ENCODE data around the gene GATD1. TPM values are rescaled to one million over a fixed set of nuclear protein-coding genes. Genes with fewer than 3 reads are reported as not detected.

Gene GATD1
- total and polyA plus RNA-seq, 9 of the 15 experiments (the other 6 are each of a cell fraction or from before 2014, with no cell fraction given) = 2.8 to 144 (median 36.9) TPM

- TF ChIP-seq VEZF1 (CRISPR knock-in tag; IDR thresholded peaks at IDR 0.05) (peak; percentile 67), LEF1 (IDR thresholded peaks at IDR 0.05) (no peak), PKNOX1 (IDR thresholded peaks at IDR 0.05) (no peak), ATF1 (CRISPR knock-in tag; IDR thresholded peaks at IDR 0.05) (no peak), ATF1 (tag; IDR thresholded peaks at IDR 0.05) (peak; percentile 42; the same call in 1 of the 2 replicates), STAG1 (CRISPR knock-in tag; IDR thresholded peaks at IDR 0.05; ENCODE audit: borderline replicate concordance) (no peak), NFIC (IDR thresholded peaks at IDR 0.05) (peak; percentile 97), ZNF655 (CRISPR knock-in tag; IDR thresholded peaks at IDR 0.05) (no peak), SRSF9 (IDR thresholded peaks at IDR 0.05; ENCODE audit: borderline replicate concordance, low read depth, low read length) (no peak), KAT7 (CRISPR knock-in tag; IDR thresholded peaks at IDR 0.05; ENCODE audit: borderline replicate concordance) (peak; percentile 11; the same call in 1 of the 2 replicates), TRIM24 (IDR thresholded peaks at IDR 0.05) (peak in 1 of 2 experiments; percentile 25; a peak in 1 of 4 replicates), ZNF431 (CRISPR knock-in tag; IDR thresholded peaks at IDR 0.05) (no peak), CTBP1 (IDR thresholded peaks at IDR 0.05; ENCODE audit: borderline replicate concordance) (peak; percentile 70; the same call in 1 of the 2 replicates), CXXC5 (CRISPR knock-in tag; IDR thresholded peaks at IDR 0.05) (peak; percentile 64), NFE2L1 (tag; IDR thresholded peaks at IDR 0.05; ENCODE audit: borderline replicate concordance, low read depth) (no peak), ZNF436 (CRISPR knock-in tag; IDR thresholded peaks at IDR 0.05) (no peak), TSHZ1 (CRISPR knock-in tag; IDR thresholded peaks at IDR 0.05) (no peak), FOXK2 (conservative IDR thresholded peaks at IDR 0.05 in 1 of 2, IDR thresholded peaks at IDR 0.05 in 1 of 2; ENCODE audit: low read depth in 2 of 2) (no peak), NONO (IDR thresholded peaks at IDR 0.05; ENCODE audit: low read depth in 2 of 2, low read length in 1 of 2) (no peak), CREB1 (IDR thresholded peaks at IDR 0.05) (no peak), CREB1 (CRISPR knock-in tag; IDR thresholded peaks at IDR 0.05) (no peak)
Observed at GRCh38 chr11:726278-727220, 50.7 kb downstream of the GATD1 start (continued).

Measured in K562 (cell line).